ENCODE results near the gene VPS4A. TPM values are rescaled to one million over a fixed set of nuclear protein-coding genes. Genes with fewer than 3 reads are reported as not detected.

VPS4A gene
- total and polyA plus RNA-seq, 2 of the 4 experiments (the other 2 are of a cell fraction) = 23.3 to 25.2 TPM

- H3K36me3 ChIP-seq (ENCODE audit: control insufficient read depth, insufficient read depth, low read length) = peaks cover 12% of the 10 kb centered on the region
- DNase-seq (no peak), ATAC-seq (ENCODE audit: low read depth) (no peak)
- H3K9ac ChIP-seq (ENCODE audit: low read depth, low read length) = no peak overlapping the region
- H3K9me3 ChIP-seq (ENCODE audit: control insufficient read depth, insufficient read depth, low read length) = no peaks in the 10 kb centered on the region
- BruUV-seq (replicated peaks) = no TSS peak
- no peak overlapping the region for H2BK120ac ChIP-seq (ENCODE audit: low read depth, low read length)
- no peak overlapping the region for H3K4me3 ChIP-seq (ENCODE audit: insufficient read depth, low read depth, low read length)
- H2BK20ac ChIP-seq (ENCODE audit: low read depth, low read length) = no peak overlapping the region
- no CpG with 5 or more reads among the region's 5 CpGs for WGBS, 2 experiments (ENCODE audit: extremely low coverage in 2 of 2, insufficient read length in 1 of 2)
- dilution Hi-C loops (cut with HindIII; ENCODE audit: low sequenced_read_pairs, unreplicated experiment) = no loop called here
- no peak overlapping the region for H3K18ac ChIP-seq (ENCODE audit: low read depth, low read length)
- no peak overlapping the region for H2BK15ac ChIP-seq (ENCODE audit: low read depth, low read length)
- H2AFZ ChIP-seq (replicated peaks; ENCODE audit: low read length, poor library complexity) = no peak overlapping the region
- H4K91ac ChIP-seq (ENCODE audit: insufficient read depth, low read depth, low read length) = no peak overlapping the region
- H3K4me1 ChIP-seq (ENCODE audit: control insufficient read depth, insufficient read depth, low read length) = 0 out of 2 replicates have a peak, but pooled peaks cover 1% of the 10 kb centered on the region
- no peak overlapping the region for H3K14ac ChIP-seq (replicated peaks; ENCODE audit: low read depth, low read length)
- ChIA-PET CTCF (no interaction called here), POLR2A (ENCODE audit: unreplicated experiment) (no interaction called here)
- H3K27me3 ChIP-seq (ENCODE audit: control insufficient read depth, insufficient read depth, low read length) = no peaks in the 10 kb centered on the region
- H3K27ac ChIP-seq (ENCODE audit: insufficient read depth, low read length) = no peak overlapping the region
- peaks cover 6 to 20% of the 10 kb centered on the region in 2 experiments for H3K79me1 ChIP-seq (ENCODE audit: low read depth in 1 of 2, low read length in 2 of 2)
- no peak overlapping the region for H3K4ac ChIP-seq (ENCODE audit: low read depth, low read length)
- H3K23ac ChIP-seq (ENCODE audit: low read depth, low read length) = no peak overlapping the region
- no peak overlapping the region for H3K4me2 ChIP-seq (ENCODE audit: low read depth, low read length)
- no peaks in the 10 kb centered on the region for H4K20me1 ChIP-seq (ENCODE audit: insufficient read depth, low read length)
- intact Hi-C loops (cut with micrococcal nuclease) = no loop called here
- in situ Hi-C loops (cut with MboI; ENCODE audit: low sequenced_read_pairs) = no loop called here
- no peak overlapping the region for H2AK9ac ChIP-seq (replicated peaks; ENCODE audit: low read depth, low read length, poor library complexity)
- TF ChIP-seq RAD21 (IDR thresholded peaks at IDR 0.05; ENCODE audit: low read length) (no peak), RFX5 (IDR thresholded peaks at IDR 0.05; ENCODE audit: low read depth, low read length) (no peak), FOS (IDR thresholded peaks at IDR 0.05; ENCODE audit: low read depth, low read length) (no peak), SMC3 (IDR thresholded peaks at IDR 0.05; ENCODE audit: low read depth, low read length) (no peak)
- H2BK5ac ChIP-seq (ENCODE audit: low read depth, low read length, poor library complexity, severe bottlenecking) = no peak overlapping the region
- H2AK5ac ChIP-seq (ENCODE audit: low read depth, low read length) = no peak overlapping the region
- no peak overlapping the region for H4K8ac ChIP-seq (ENCODE audit: low read depth in 2 of 2, low read length in 2 of 2)
- no peaks in the 10 kb centered on the region for H3K9me1 ChIP-seq (ENCODE audit: insufficient read depth, low read length)
- H4K5ac ChIP-seq (ENCODE audit: low read depth, low read length) = no peak overlapping the region
- no peak overlapping the region for H3K56ac ChIP-seq (ENCODE audit: extremely low read depth, insufficient read depth, low read length)
These were observed 33.0 kb downstream of the VPS4A start for GRCh38 chr16:69344171-69344570.

All from IMR-90 (cell line).